NOMO-1 treated with DMSO at 0.1 percent for 48 hours (cell line): ENCODE results near the gene DENND2A.
"Not testable (repeated sequence)": the region's sequence is repeated elsewhere in the genome, so short reads cannot be mapped to it uniquely, and the experiment has no call there.

Source experiments
- DNase-seq: peaks from one replicate; lab custom pipeline; 2025; ENCODE audit not compliant: unreplicated experiment; lab: John Stamatoyannopoulos, UW

The DENND2A gene

GRCh38 chr7:140640727-140641523 is at the start of gene DENND2A:
DENND2A (minus strand) TSS chr7:140640813; CDS start chr7:140602397, 38,416 bp downstream.
- DNase-seq: no peak

GRCh38 chr7:140689199-140690152 is 48.9 kb upstream of the DENND2A start:
- DNase-seq: no peak

GRCh38 chr7:140688341-140688740 is 47.7 kb upstream of the DENND2A start:
- no peak for DNase-seq

GRCh38 chr7:140686921-140687320 is 46.3 kb upstream of the DENND2A start:
- no peak for DNase-seq

GRCh38 chr7:140685407-140686087 is 44.9 kb upstream of the DENND2A start:
- no peak for DNase-seq

- DNase-seq: no peak
These were observed 43.7 kb upstream of the DENND2A start for GRCh38 chr7:140684066-140684950.

GRCh38 chr7:140683657-140684056 is 43.0 kb upstream of the DENND2A start:
- DNase-seq: no peak

GRCh38 chr7:140681766-140682165 is 41.2 kb upstream of the DENND2A start:
- no peak for DNase-seq

GRCh38 chr7:140680886-140681285 is 40.3 kb upstream of the DENND2A start:
- no peak for DNase-seq

- no peak for DNase-seq
These were observed 38.6 kb upstream of the DENND2A start for GRCh38 chr7:140679186-140679585.

- no peak for DNase-seq
These were observed 38.2 kb upstream of the DENND2A start for GRCh38 chr7:140678816-140679130.

GRCh38 chr7:140678081-140678815 is 37.6 kb upstream of the DENND2A start:
- DNase-seq: no peak

GRCh38 chr7:140677496-140677895 is 36.9 kb upstream of the DENND2A start:
- no peak for DNase-seq

GRCh38 chr7:140676956-140677355 is 36.3 kb upstream of the DENND2A start:
- DNase-seq: not testable (repeated sequence)

GRCh38 chr7:140676306-140676705 is 35.7 kb upstream of the DENND2A start:
- DNase-seq: peak; percentile 54

- no peak for DNase-seq
These were observed 35.1 kb upstream of the DENND2A start for GRCh38 chr7:140675726-140676125.

GRCh38 chr7:140674899-140675701 is 34.5 kb upstream of the DENND2A start:
- peak; percentile 16 for DNase-seq

- DNase-seq: no peak
These were observed 33.8 kb upstream of the DENND2A start for GRCh38 chr7:140674356-140674800.

- no peak for DNase-seq
These were observed 33.2 kb upstream of the DENND2A start for GRCh38 chr7:140673774-140674155.
